GM21576 (cell line): ENCODE results near the gene GRK7.
"Not testable (repeated sequence)": the region's sequence is repeated elsewhere in the genome, so short reads cannot be mapped to it uniquely, and the experiment has no call there.

Experiments
- ATAC-seq: cut with Tn5 transposase; IDR thresholded peaks from one replicate; pipeline ENCODE4 v1.9.1; 2021; ENCODE audit warnings: mild to moderate bottlenecking, moderate library complexity; ENCODE audit not compliant: unreplicated experiment

GRK7 gene

DNA sequence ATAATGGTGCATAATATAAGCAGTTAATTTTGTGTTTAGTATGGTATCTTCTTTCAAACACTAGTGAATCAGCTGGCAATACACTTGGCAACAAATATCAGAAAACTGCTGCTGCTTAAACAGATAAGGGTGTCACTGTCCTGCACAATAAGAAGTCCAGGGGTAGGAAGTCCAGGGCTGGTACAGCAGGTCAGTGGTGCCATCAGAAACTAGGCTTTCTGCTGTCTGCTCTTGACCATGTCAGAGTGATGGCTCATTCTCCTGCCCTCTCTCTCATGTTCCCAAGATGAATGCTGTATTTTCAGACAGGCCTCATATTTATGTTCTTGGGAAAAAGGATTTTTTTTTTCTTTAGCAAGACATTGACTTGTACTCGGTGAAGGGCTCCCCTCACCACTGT lies 9.2 kb upstream of the GRK7 start:
- no peak for ATAC-seq

DNA sequence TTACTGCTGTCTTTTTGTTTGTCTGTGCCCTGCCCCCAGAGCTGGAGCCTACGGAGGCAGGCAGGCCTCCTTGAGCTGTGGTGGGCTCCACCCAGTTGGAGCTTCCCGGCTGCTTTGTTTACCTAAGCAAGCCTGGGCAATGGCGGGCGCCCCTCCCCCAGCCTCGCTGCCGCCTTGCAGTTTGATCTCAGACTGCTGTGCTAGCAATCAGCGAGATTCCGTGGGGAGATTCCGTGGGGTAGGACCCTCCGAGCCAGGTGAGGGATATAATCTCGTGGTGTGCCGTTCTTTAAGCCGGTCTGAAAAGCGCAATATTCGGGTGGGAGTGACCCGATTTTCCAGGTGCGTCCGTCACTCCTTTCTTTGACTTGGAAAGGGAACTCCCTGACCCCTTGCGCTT lies 656 bp upstream of the GRK7 start:
- not testable (repeated sequence) for ATAC-seq

DNA sequence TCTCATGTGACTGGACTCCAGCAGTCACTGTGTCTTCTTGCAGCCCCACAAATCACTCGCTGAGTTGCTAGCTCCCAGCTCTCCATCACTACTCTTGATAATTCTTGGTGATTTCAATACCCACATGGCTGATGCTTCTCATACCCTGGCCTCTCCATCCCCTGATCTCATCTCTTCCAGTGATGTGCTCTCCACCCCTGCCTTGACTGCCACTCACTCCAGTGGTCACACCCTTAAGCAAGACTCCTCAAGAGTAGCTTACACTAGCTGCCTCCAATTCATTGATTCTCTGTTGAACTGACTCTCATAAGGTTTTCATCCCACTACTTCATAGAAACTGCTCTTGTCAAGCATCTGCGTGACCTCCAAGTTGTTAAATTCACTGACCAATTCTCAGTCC lies 837 bp downstream of the GRK7 start:
- ATAC-seq = no peak

DNA sequence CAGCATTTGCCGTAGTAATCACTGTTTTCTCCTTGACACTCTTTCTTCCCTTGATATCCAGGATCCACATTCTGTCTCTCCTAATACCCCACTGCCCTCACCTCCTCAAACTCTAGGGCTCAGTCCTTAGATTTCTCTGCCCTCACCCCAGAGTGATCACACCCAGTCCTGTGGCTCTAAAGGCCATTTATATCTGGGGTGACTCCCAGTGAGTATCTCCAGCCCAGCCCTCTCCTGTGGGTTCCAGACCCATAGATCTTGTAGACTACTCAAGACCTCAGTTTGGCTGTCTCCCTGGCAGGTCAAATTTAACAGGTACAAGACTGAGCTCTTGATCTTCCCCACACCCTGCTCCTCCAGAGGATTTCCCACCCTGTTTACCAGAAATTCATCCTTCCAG lies 1.3 kb downstream of the GRK7 start:
- ATAC-seq = no peak

DNA sequence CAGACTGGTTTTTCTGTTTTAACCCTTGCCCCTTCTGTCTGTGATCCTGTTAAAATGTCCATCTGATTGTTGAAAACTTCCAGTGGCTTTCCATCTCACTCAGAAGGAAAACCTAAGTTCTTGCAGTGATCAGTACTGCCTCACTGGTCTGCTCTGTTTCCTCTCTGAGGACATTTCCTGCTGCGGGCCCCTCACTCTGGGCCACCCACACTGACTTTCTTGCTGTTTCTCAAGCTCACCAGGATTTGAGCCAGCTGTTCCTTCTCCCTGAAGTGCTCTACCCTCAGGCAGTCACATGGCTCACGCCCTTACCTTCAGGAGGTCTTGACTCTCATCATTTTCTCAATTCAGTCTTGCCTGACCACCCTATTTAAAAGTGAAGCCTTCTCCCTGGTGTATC lies 1.8 kb downstream of the GRK7 start:
- no peak for ATAC-seq

DNA sequence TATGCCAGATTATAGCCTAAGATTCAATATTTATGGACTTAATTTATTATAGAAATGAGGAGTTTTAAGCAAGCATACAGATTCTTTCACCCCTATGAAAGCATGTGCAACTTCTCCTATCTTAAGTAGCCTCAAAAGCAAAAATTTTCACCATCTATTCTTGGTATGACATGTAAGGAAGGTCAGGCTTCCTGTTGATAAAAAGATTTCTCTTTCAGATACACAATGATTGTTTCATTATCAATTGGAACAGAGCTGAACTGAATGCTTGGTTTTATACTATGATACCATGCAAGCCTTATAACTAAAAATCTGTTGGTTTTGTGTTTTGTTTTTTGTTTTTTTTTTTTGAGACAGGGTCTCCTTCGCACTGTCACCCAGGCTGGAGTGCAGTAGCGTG lies 3.9 kb downstream of the GRK7 start:
- no peak for ATAC-seq

DNA sequence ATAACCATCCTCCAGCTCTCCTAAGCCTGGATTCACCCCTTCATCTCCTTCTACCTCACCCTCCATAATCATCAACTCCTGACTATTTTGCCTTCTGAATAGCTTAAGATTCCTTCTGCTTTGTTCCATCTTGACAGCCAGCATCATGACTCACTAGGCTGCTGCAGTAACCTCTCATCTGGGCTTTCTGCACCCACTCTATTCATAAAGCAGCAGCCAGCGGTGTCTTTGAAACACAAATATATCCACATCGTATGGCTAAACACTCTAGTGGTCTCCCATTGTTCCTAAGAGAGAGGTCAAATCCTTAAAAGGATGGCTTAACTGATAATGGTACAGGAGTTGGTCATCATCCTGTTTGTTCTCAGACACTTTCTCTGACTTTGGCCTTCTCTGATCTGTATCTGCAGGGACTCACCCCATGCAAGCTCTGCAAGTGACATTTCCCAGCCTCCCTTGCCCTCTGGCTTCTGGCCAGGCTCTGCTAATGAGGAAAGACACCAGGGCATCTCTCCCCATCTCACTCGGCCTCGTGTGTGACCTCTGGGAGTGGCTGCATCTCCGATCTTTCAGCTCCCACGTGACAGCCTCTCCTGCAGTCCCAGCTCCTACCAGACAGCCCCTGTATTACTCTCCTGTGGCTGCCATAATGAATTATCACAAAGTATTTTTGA lies 6.2 kb downstream of the GRK7 start:
- ATAC-seq = no peak

DNA sequence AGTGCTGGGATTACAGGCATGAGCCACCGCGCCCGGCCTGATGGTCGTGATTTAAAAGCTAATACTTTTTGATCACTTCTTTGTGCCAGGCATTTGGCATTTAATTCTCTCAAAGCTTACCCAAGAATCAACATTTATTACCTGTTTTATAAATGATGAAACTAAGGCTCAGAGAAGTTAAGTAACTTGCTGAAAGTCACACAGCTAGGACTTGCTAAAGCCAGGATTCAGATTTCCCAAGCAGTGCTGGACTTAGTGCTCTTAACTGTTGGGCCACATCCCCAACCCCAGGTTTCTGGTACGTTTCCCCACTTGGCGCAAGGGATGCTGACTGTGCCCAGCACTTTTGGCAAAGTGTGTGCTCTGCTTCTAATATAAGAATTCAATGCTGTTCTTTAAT lies 10.5 kb downstream of the GRK7 start:
- no peak for ATAC-seq

DNA sequence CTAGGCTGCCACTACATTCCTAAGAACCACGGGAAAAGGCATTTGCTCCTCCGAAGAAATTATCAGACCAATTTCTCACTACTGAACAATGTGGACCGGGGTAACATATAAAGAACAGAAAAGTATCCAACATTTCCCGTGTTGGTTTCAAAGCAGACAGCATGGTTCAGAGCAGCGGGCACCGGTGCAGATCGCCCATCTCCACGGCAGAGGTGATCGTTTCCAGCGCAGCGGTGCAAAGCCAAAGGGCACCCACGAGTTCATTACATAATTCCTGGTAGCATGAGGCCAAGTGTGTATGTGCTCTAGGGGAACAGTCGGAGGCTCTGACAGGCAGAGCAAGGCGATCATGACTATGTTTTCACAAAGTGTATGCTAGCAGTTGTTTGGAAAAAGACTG lies 13.2 kb downstream of the GRK7 start:
- no peak for ATAC-seq

DNA sequence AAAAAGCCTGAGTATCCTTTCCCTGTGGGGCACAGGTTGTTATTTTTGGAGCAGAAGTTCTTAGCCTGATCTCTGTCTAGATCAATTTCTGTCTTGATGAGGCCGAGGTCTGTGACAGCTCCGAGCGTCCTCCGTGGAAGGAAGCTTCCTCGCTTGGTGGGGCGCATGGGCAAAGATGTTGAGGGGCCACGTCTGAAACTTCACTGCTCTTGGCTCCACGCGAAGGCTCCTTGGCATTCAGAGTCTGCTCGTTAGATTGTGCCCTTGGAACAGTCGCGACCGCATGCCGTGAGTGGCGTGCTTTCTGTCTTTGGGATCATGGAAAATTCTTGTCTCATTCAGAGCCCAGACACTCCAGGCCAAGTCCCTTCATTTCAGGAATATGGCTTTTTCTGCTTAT lies 13.7 kb downstream of the GRK7 start:
- ATAC-seq = no peak

DNA sequence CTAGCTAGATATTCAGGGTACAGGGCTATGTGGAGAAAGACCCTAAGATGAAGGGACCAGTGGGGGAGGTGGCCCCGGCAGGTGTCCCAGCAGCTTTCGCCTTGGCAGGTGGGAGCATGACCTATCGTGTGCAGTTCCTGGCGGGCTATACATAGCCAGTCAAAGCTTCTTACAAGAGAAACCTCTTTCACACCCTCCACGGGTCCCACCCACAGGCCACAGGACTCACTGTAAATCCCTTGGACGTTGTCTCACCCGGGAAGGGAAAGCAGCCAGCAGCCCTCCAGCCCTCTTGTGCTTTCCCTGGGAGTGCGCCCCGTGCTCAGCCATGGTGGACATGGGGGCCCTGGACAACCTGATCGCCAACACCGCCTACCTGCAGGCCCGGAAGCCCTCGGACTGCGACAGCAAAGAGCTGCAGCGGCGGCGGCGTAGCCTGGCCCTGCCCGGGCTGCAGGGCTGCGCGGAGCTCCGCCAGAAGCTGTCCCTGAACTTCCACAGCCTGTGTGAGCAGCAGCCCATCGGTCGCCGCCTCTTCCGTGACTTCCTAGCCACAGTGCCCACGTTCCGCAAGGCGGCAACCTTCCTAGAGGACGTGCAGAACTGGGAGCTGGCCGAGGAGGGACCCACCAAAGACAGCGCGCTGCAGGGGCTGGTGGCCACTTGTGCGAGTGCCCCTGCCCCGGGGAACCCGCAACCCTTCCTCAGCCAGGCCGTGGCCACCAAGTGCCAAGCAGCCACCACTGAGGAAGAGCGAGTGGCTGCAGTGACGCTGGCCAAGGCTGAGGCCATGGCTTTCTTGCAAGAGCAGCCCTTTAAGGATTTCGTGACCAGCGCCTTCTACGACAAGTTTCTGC lies 15.0 kb downstream of the GRK7 start:
- no peak for ATAC-seq

DNA sequence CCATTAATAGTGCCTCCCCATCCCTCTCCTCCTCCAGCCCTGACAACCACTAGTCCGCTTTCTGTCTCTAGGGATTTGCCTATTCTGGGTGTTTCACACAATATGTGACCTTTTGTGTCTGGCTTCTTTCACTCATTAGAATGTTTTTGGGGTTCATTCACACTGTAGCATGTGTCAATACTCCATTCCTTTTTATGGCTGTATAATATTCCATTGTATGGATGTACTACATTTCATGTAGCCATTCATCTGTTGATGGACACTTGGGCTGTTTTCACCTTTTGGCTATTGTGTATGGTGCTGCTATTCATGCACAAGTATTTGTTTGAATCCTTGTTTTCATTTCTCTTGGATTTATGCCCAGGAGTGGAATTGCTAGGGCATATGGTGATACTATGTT lies 16.5 kb downstream of the GRK7 start:
- no peak for ATAC-seq

DNA sequence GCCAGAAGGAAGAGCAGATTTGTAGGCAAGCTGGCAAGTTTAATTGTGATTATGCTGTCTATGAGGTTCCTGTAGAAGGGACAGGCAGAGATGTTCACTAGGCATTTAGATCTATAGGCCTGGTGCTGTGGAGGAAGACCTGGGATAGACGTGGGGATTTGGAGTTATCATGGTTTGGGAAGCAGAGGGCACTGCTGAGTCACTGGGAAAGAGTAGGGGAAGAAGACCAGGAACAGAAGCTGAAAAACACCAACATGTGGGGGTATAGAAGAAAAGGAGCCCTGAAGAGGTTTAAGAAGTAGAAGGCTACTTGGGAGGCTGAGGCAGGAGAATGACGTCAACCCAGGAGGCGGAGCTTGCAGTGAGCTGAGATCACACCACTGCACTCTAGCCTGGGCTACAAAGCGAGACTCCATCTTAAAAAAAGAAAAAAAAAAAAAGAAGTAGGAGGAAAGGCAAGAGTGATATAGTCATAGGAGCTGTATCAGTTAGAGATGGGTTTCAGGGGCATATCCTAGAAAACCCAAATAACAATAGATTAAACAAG lies 19.3 kb downstream of the GRK7 start:
- ATAC-seq = no peak

DNA sequence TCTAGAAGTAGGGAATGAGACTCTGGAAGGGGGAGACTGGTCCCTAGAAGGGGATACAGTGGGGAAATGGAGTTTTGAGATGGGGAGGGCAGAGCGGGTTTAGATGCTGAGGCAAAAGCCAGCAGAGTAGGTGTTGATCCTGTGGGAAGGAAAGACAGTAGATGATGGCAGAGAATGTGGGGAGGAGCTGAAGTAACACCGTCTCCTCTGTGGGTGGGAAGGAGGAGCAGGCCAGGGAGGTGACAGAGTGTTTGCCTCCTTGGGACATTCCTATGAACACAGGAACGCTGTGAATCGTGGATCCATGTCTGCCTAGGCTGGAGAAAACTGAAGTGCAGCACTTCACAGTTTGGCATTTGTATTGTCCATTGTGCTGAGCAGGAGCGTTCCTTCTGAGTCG lies 20.4 kb downstream of the GRK7 start:
- ATAC-seq = no peak

DNA sequence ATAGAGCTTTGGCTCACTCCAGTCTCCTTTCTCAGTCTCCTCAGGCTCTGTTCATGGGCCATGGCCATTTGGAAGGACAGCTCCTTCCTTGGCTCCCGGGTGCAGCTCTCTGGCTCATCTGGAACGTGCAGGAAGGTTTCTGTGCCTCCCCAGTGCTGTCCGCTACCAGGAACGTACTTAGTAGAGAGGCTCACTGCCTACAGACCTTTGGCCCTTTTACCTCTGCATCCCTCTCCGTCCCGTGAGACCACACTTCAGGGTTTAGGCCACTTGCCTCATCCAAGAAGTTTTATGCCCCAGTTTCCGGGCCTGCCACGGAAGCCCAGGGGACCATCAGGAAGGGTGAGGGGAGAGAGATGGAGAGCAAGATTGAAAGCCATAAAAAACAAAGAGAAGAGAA lies 20.9 kb downstream of the GRK7 start:
- ATAC-seq = no peak

DNA sequence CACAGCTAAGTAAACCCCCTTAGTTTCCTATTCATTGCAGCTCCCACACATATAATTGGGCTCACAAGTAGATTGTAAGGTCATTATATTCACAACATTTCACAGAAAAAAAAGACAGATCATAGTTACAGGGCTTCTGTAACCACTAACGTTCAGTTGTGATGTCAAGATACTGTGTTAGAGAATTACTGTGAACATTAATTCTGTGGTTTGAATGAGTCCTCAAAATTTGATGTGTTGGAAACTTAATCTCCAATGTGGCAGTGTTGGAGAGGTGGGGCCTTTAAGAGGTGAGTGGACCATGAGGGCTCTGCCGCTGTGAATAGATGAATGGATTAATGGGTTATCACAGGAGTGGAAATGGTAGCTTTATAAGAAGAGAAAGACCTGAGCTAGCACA lies 21.3 kb downstream of the GRK7 start:
- no peak for ATAC-seq

DNA sequence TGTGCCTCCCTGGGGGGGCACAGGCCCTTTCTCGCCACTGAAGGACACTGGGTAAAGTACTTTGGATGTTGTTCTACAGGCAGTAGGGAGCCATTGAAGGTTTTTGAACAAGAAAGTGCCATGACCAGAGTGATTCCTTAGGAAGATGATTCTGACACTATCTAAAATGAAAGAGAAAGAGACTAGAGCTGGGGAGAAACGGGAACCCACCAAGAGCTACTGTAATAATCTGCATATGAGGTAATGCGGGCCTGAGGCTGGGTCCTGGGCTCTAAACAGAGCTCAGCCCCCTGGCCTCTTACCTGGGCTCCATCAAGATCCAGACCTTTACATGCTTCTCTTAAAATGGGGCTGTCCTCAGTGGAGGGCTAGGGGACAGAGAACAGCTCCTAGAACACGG lies 24.9 kb downstream of the GRK7 start:
- no peak for ATAC-seq

DNA sequence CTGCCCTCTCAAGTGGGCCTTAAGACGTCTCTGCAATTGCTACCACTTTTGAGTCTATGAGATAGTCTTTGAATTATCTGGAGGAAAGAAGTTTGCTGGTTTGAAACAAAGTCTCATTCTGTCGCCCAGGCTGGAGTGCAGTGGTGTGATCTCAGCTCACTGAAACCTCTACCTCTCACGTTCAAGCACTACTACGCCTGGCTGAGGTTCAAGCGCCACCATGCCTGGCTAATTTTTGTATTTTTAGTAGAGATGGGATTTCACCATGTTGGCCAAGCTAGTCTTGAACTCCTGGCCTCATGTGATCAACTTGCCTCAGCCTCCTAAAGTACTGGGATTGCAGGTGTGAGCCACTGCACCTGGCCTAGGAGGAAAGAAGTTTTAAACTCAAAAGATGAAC lies 25.5 kb downstream of the GRK7 start:
- ATAC-seq = not testable (repeated sequence)

DNA sequence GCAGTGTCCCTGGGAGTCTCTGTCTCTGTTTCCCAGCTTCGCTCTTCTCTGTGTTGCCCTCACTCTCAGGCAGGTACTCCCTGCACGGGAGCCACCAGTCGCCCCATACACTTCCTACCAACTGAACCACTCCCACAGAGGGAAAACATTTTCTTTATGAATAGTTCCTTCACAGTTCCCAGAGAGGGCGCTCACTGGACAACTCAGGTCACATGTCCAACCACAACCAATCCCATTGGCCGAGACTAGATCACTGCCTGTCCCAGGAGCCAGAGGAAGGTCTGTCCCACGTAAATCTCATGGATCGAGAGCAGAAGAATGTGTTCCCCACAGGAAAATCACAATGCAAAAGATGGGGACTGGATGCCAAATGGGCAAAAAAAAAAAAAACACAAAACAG lies 26.1 kb downstream of the GRK7 start:
- ATAC-seq = no peak

DNA sequence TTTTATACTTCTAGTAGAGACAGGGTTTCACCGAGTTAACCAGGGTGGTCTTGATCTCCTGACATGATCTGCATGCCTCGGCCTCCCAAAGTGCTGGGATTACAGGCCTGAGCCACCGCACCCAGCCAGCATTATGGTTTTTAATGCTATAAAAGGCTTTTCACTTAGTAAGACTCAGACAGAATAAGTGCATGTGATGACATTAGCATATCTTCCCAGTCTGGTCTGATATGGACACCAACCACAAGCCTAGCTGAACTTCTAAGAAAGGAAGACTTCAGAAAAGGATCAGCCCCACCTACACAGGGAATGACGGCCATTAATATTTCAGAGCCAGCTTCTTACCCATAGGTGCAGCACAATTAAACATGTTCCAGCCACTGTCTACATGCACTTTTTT lies 27.0 kb downstream of the GRK7 start:
- ATAC-seq = no peak

DNA sequence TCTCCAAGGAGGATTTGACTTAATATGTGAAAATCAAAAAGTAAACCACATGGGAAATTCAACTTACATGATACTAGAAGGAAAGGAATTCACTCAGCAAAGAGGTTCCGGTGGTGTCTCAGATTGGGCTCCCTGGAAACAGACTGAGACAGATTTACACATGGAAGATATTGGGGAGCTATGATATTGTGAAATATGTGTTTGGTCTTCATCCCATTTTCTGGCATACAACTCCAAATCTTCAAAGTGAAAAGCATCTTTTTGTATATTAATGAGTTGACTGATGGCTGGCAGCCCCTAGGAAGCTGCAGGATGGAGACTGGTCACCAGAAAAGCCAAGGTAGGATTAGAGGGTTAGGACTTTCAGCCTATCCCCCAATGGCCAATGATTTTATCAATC lies 29.3 kb downstream of the GRK7 start:
- no peak for ATAC-seq

DNA sequence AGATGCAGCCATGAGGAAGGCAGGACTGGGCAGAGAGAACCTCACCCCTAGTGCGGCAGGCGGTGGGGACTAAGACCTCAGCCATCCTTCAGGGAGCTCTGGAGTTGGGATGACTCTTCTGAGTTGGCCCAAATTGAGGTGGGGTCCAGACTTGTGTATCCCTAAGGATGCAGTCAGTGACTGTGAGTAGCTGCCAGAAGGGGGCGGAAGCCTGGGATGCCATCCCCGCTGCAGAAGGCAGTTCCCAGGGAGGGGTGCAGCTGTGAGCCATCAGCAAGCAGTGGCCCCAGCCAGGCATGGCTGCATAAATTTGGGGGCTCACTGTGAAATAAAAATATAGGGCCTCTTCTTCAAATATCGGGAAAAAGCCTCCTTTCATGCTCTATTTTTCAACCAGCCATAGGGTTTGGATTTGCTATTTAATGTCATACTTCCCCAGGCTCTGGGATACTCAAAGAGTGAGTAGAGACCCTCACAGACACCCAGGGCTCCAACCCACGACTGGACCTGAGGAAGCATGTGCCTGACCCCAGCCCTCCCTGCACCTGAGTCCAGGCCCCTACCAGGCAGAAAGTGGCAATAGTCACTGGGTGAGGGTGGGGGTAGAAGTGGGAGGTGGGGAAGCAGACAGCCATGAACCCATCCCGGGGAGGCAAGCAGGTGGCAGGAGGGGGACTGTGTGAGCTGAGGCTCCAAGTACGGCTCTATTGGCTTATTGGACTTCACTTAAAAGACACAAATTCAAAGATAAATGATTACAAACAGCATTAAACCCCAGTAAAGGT lies 30.5 kb downstream of the GRK7 start:
- ATAC-seq = no peak
